Mesothelial cell of epicardium (in vitro differentiated cells): Measurements from ENCODE around the gene AMPH. TPM values are rescaled to one million over a fixed set of nuclear protein-coding genes. Genes with fewer than 3 reads are reported as not detected.

Experiments used
- DNase-seq, 2 experiments: peaks; one replicate each; pipeline ENCODE4 v3.0.0; 2021; ENCODE audit warnings: low spot score in 2 of 2; ENCODE audit not compliant: unreplicated experiment in 2 of 2
- H3K27ac Mint-ChIP-seq: 2 replicates; pipeline ENCODE4 v1.8.0; 2021; ENCODE audit warnings: mixed read lengths
- H3K27me3 Mint-ChIP-seq: 2 replicates; pipeline ENCODE4 v1.8.0; 2021; ENCODE audit warnings: low read depth, mixed read lengths
- H3K36me3 Mint-ChIP-seq: 2 replicates; pipeline ENCODE4 v1.8.0; 2021; ENCODE audit warnings: mixed read lengths
- H3K4me1 Mint-ChIP-seq: 2 replicates; pipeline ENCODE4 v1.8.0; 2021; ENCODE audit warnings: mixed read lengths
- H3K4me3 Mint-ChIP-seq: 2 replicates; pipeline ENCODE4 v1.8.0; 2021; ENCODE audit warnings: mild to moderate bottlenecking, moderate library complexity, mixed read lengths
- H3K9me3 Mint-ChIP-seq: 2 replicates; pipeline ENCODE4 v1.8.0; 2021; ENCODE audit warnings: mixed read lengths
- total RNA-seq: library from RNA; stranded (reverse); gene quantifications from 3 replicates; pipeline ENCODE4 v1.2.1, GENCODE V29; 2021
- TF ChIP-seq, protein P1 (sequence below): fragments of 200-600 bp; sonication (generic); IDR thresholded peaks from one replicate; pipeline ENCODE4 v1.5.0; 2021; ENCODE audit warnings: antibody characterized with exemption; ENCODE audit not compliant: unreplicated experiment

AMPH gene
- total RNA-seq, 1 donor from 2014 or later, result 2.4 TPM

DNA sequence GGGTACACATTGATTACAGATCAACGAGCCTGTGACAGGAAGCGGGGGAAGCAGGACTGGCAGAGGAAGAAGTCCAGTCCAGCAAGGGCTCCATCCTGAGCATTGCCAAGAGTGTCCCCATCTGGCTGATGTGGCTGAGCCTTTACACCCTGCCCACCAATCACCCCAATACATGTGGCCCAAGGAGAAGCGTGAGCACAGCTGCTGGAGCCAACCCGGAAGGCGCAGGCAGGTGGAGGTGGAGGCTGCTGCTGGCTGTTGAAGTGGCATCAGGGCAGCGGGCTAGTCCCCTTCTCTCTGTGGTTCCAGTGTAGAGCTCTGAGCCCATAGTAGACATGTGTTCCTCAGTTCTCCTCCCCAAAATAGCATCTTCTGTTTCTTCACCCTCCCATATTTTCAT is 6.8 kb upstream of the AMPH start:
- no peak for DNase-seq
- no peak overlapping the region for H3K4me3 Mint-ChIP-seq
- no peaks in the 10 kb centered on the region for H3K4me1 Mint-ChIP-seq
- H3K27me3 Mint-ChIP-seq, result peaks cover 66% of the 10 kb centered on the region
- TF ChIP-seq, protein P1, sequence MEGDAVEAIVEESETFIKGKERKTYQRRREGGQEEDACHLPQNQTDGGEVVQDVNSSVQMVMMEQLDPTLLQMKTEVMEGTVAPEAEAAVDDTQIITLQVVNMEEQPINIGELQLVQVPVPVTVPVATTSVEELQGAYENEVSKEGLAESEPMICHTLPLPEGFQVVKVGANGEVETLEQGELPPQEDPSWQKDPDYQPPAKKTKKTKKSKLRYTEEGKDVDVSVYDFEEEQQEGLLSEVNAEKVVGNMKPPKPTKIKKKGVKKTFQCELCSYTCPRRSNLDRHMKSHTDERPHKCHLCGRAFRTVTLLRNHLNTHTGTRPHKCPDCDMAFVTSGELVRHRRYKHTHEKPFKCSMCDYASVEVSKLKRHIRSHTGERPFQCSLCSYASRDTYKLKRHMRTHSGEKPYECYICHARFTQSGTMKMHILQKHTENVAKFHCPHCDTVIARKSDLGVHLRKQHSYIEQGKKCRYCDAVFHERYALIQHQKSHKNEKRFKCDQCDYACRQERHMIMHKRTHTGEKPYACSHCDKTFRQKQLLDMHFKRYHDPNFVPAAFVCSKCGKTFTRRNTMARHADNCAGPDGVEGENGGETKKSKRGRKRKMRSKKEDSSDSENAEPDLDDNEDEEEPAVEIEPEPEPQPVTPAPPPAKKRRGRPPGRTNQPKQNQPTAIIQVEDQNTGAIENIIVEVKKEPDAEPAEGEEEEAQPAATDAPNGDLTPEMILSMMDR, result no peak
- no peaks in the 10 kb centered on the region for H3K36me3 Mint-ChIP-seq
- H3K27ac Mint-ChIP-seq, result no peak overlapping the region
- H3K9me3 Mint-ChIP-seq, result peaks cover 13% of the 10 kb centered on the region

DNA sequence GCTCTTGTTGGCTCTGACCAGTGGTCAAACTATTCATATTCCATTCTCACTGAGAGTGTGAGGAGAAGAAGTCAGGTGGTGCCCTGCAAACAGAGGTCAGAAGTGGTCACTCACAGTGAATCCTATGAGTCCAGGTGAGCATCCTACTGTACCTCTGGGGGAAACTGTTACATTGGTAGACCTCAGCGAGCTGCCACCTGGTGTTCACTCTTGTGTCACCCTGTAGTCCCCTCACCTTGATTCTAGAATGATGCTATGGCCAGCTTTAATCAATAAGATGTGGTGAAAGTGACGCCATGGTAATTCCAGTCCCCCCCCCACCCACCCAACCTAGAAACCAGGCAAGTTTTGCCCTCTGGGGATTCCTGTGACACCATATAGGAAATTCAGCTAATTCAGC is 1.2 kb upstream of the AMPH start:
- DNase-seq, result no peak
- H3K4me1 Mint-ChIP-seq, result peaks cover 4% of the 10 kb centered on the region
- H3K4me3 Mint-ChIP-seq, result no peak overlapping the region
- H3K27me3 Mint-ChIP-seq, result peaks cover 91% of the 10 kb centered on the region
- TF ChIP-seq, protein P1, result no peak
- no peaks in the 10 kb centered on the region for H3K9me3 Mint-ChIP-seq
- H3K27ac Mint-ChIP-seq, result no peak overlapping the region
- no peaks in the 10 kb centered on the region for H3K36me3 Mint-ChIP-seq

DNA sequence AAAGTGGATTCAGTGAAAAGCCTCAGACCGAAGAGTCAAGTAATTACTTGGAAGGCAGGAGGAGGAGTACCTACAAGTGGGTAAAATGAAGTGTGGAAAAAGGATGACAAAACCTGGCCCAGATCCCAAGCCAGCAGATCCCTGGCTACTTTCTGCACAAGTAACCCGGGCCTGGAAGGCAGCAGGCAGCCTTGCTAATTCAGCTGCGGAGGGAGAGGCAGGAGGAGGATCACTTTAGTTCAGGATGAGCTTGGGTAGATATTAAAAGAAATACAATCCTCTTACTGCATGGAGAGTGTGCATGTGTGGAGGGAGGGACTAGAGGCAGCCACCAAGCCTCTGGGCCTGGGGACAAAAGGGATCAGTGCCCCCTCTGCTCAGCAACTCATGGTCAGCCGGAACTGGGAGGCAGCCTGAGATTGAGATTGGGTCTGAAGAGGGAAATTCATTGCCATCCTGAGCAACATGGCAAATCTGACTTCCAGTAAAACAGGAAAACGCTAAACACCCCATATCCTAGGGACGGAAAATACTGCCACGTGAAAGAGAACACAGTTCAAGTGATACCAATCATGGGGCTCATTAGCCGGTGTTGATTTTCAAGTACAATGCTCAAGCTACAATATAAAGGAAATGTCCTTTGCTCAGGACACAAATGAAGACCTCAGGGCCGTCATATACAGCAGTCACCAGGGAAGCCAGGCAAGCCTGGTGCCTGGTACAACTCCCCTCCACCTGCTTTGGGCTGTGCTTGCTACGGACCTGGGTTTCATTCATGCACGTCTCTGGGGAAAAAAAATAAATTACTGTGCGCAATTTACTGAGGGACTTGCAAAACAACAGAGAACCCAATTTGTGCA is 1.3 kb downstream of the AMPH start:
- no peak for DNase-seq
- no peak overlapping the region for H3K27ac Mint-ChIP-seq
- H3K4me3 Mint-ChIP-seq, result peak overlapping the region; percentile 63
- no peaks in the 10 kb centered on the region for H3K36me3 Mint-ChIP-seq
- H3K9me3 Mint-ChIP-seq, result peaks cover 11% of the 10 kb centered on the region
- H3K4me1 Mint-ChIP-seq, result peaks cover 4% of the 10 kb centered on the region
- TF ChIP-seq, protein P1, result no peak
- H3K27me3 Mint-ChIP-seq, result peaks cover 85% of the 10 kb centered on the region

DNA sequence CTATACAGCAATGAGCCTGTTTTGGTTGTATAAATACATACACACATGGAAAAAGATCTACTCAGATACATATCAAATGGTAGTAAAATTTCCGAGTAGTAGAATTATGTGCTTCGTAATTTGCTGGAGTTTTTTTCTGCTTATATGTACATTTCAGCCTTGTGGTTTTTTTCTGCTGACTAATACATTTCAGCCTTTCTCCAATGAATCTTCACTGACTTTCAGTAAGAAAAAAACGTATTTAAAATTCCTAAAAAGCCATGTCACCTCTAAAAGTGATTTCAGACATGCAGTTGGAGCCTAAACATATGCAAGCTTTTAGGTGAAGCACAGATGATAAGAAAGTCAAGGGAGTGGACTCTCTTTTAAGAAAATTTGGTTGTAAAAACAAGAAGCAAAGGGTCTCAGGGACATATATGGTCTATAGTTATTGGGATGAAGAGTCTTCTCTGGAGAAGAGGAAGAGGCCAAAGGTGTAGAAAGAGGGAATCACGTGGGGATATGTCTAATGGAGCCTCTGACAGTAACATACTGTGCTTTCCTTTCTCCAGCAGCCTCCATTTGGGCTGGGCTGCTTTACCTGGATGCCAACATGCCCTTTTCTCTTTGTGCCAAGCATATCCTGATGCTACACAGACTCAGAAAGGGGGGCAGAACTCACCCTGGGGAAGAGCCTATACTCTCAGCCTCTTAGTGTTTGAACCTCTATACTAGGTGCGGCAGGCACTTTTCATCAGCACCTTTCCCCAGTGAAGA is 2.4 kb downstream of the AMPH start:
- H3K4me3 Mint-ChIP-seq, result no peak overlapping the region
- no peak overlapping the region for H3K27ac Mint-ChIP-seq
- H3K4me1 Mint-ChIP-seq, result peaks cover 4% of the 10 kb centered on the region
- peaks cover 15% of the 10 kb centered on the region for H3K9me3 Mint-ChIP-seq
- no peaks in the 10 kb centered on the region for H3K36me3 Mint-ChIP-seq
- TF ChIP-seq, protein P1, result no peak
- no peak for DNase-seq
- H3K27me3 Mint-ChIP-seq, result peaks cover 78% of the 10 kb centered on the region

DNA sequence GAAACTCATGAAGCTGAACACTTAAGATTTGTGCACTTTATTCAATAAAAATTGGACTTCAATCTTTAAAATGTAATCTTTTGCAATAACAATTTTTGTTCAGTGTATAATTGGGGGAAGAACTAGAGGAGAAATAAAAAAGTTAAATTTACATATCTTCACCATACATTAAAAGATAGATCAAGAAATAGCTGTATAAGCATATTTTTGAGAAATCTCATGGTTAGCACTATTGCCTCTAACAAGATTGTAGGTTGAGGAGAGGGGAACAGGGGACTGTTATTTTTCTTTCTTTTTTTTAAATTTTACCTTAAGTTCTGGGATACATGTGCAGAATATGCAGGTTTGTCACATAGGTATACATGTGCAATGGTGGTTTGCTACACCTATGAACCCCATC is 5.3 kb downstream of the AMPH start:
- Mint-ChIP-seq H3K4me3 (no peak overlapping the region), H3K27ac (no peak overlapping the region), H3K27me3 (peaks cover 66% of the 10 kb centered on the region), H3K4me1 (no peaks in the 10 kb centered on the region), H3K9me3 (peaks cover 15% of the 10 kb centered on the region), H3K36me3 (no peaks in the 10 kb centered on the region)
- no peak for DNase-seq
- TF ChIP-seq, protein P1, result no peak
